ENCODE measurements around the gene CEP76. TPM values are rescaled to one million over a fixed set of nuclear protein-coding genes. Genes with fewer than 3 reads are reported as not detected.

CEP76 gene
- total RNA-seq: 10 to 100 TPM; 10.8 to 12.1 TPM

GRCh38 chr18:12702221-12703095 lies at the start of gene CEP76, which contains the start of gene PSMG2:
TSS of gene CEP76 (minus strand) at chr18:12702723. CDS start at chr18:12702548, 175 bp downstream.
TSS of gene PSMG2 (plus strand) at chr18:12703042. CDS start at chr18:12703108, 66 bp downstream.

DNA sequence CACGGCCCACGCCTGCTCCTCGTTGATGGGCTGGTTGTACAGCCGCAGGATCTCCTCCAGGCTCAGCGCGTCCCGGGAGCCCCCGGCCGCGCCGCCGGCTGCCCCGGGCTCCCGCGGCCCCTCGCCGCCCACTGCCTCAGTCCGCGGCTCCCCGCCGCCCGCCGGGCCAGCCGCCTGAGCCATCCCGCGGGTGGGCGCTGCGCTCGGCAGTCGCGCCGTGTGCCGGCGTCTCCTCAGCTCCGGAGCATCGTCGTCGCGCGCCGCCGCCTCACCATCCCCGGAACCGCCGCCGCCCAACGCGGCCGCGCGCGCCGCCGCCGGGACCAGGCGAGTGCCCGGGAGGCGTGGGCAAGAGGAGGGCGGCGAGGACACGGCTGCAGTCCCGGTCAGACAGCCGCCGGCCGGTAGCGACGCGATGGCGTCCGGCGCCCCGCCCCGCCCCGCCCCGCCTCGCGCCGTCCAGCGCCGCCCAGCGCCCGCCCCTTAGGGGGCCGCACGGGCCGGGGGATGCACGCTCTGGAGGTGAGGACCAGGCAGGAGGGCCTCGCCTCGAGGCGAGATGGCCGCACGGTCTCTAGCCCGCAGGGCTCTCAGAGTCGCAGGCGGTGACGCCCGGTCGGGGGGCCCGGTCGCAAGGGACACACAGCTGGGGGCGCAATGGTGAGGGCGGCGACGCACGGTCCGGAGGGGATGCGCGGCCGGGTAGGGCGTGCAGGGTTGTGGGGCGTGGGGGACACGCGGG lies 44.7 kb downstream of the CEP76 start, which contains the start of gene SPIRE1:
SPIRE1 (minus strand) TSS at position 424 of the 742 bp plus-strand sequence; CDS start at position 183, 241 bp downstream.

Other genes with a start within 250 kb of the CEP76 start
- under 1 TPM; 0.29 to 0.66 TPM for gene SPIRE1, start 44.6 kb downstream of the CEP76 start, total RNA-seq
- 100 to 1,000 TPM; 100 to 103 TPM for gene PSMG2, start 319 bp upstream of the CEP76 start, total RNA-seq
- gene PTPN2, start 181.5 kb upstream of the CEP76 start, total RNA-seq: 10 to 100 TPM; 65.0 to 69.9 TPM
- 10 to 100 TPM; 47.3 to 48.2 TPM for gene SEH1L, start 245.3 kb upstream of the CEP76 start, total RNA-seq

Measured in activated naive CD4-positive, alpha-beta T cell treated with anti-CD3 and anti-CD28 coated beads, Interleukin-2, amount 10 ng/mL, durations not matched to agents 5 hours and 36 hours (primary cell).